HEK293 (cell line): ENCODE results near the gene SAMD8.

Experiments
- CTCF ChIA-PET: fragments of 350-600 bp; formaldehyde crosslinking; extraction: SDS; loops from one replicate; lab custom pipeline; 2021; ENCODE audit warnings: antibody characterized with exemption; lab: Yijun Ruan, JAX
- POLR2A ChIA-PET: fragments of 300-600 bp; formaldehyde crosslinking; extraction: SDS; loops from one replicate; lab custom pipeline; 2020; ENCODE audit warnings: antibody characterized with exemption, inconsistent platforms; lab: Yijun Ruan, JAX
- H3K27ac ChIP-seq: fragments of 200-500 bp; sonication (Bioruptor generic); 2 replicates; pipeline ENCODE4 v1.5.1; 2014; ENCODE audit warnings: low read depth, low read length, control low read depth, inconsistent platforms; ENCODE audit errors: extremely low read depth
- H3K36me3 ChIP-seq, 2 experiments: fragments of 200-500 bp in 1 of 2; sonication (Bioruptor generic) in 1 of 2; 1 replicate in 1 of 2; 2 replicates in 1 of 2; pipeline ENCODE4 v1.5.1; 2014 to 2017; ENCODE audit warnings: inconsistent platforms in 2 of 2, low read length in 2 of 2; ENCODE audit not compliant: control insufficient read depth in 2 of 2, insufficient read depth in 1 of 2
- H3K4me1 ChIP-seq: fragments of 200-500 bp; sonication (Bioruptor generic); 2 replicates; pipeline ENCODE4 v1.5.1; 2014; ENCODE audit warnings: mild to moderate bottlenecking, low read length, inconsistent platforms; ENCODE audit not compliant: control insufficient read depth, insufficient read depth
- H3K4me3 ChIP-seq: 2 replicates; pipeline ENCODE4 v1.5.1; 2011; ENCODE audit warnings: low read depth, mild to moderate bottlenecking, control low read depth, low read length, moderate library complexity
- H3K9me3 ChIP-seq: fragments of 200-500 bp; sonication (Bioruptor generic); 2 replicates; pipeline ENCODE4 v1.5.1; 2014; ENCODE audit warnings: low read depth, low read length, inconsistent platforms; ENCODE audit not compliant: control insufficient read depth, insufficient read depth
- AEBP2 ChIP-seq: fragments of 450-650 bp; formaldehyde crosslinking; IDR thresholded peaks from 2 replicates; pipeline ENCODE4 v1.5.1; 2016; ENCODE audit warnings: missing biosample characterization, missing genetic modification characterization, borderline replicate concordance
- GLI4 ChIP-seq: fragments of 450-650 bp; formaldehyde crosslinking; IDR thresholded peaks from 2 replicates; pipeline ENCODE4 v1.5.1; 2016; ENCODE audit warnings: missing biosample characterization, missing genetic modification characterization
- GLIS2 ChIP-seq: fragments of 450-650 bp; formaldehyde crosslinking; IDR thresholded peaks from 2 replicates; pipeline ENCODE4 v1.5.1; 2016; ENCODE audit warnings: missing biosample characterization, missing genetic modification characterization
- KLF10 ChIP-seq: fragments of 450-650 bp; IDR thresholded peaks from 2 replicates; pipeline ENCODE4 v1.5.1; 2018; ENCODE audit warnings: missing biosample characterization, mild to moderate bottlenecking, missing genetic modification characterization
- SP7 ChIP-seq: fragments of 450-650 bp; formaldehyde crosslinking; IDR thresholded peaks from 2 replicates; pipeline ENCODE4 v1.5.1; 2016; ENCODE audit warnings: missing biosample characterization, missing genetic modification characterization
- ZNF157 ChIP-seq: fragments of 450-650 bp; formaldehyde crosslinking; IDR thresholded peaks from 2 replicates; pipeline ENCODE4 v1.5.1; 2016; ENCODE audit warnings: missing biosample characterization, missing genetic modification characterization
- ZNF335 ChIP-seq: fragments of 450-650 bp; formaldehyde crosslinking; conservative IDR thresholded peaks from 2 replicates; pipeline ENCODE4 v1.5.1; 2016; ENCODE audit warnings: missing biosample characterization, missing genetic modification characterization
- ZNF391 ChIP-seq: fragments of 450-650 bp; formaldehyde crosslinking; IDR thresholded peaks from 2 replicates; pipeline ENCODE4 v1.5.1; 2016; ENCODE audit warnings: low read depth, missing biosample characterization, missing genetic modification characterization, borderline replicate concordance
- ZNF423 ChIP-seq: fragments of 450-650 bp; formaldehyde crosslinking; IDR thresholded peaks from 2 replicates; pipeline ENCODE4 v1.5.1; 2016; ENCODE audit warnings: missing biosample characterization, missing genetic modification characterization
- ZNF529 ChIP-seq: fragments of 450-650 bp; formaldehyde crosslinking; IDR thresholded peaks from 2 replicates; pipeline ENCODE4 v1.5.1; 2017; ENCODE audit warnings: missing genetic modification characterization, missing biosample characterization; ENCODE audit not compliant: insufficient replicate concordance
- ZNF704 ChIP-seq: fragments of 450-650 bp; formaldehyde crosslinking; IDR thresholded peaks from 2 replicates; pipeline ENCODE4 v1.5.1; 2016; ENCODE audit warnings: missing biosample characterization, missing genetic modification characterization
- ZXDB ChIP-seq: fragments of 450-650 bp; formaldehyde crosslinking; IDR thresholded peaks from 2 replicates; pipeline ENCODE4 v1.5.1; 2016; ENCODE audit warnings: missing biosample characterization, missing genetic modification characterization
- TF ChIP-seq, protein P1 (sequence below): fragments of 450-650 bp; formaldehyde crosslinking; IDR thresholded peaks from 2 replicates; pipeline ENCODE4 v1.5.1; 2016; ENCODE audit warnings: missing biosample characterization, missing genetic modification characterization
- TF ChIP-seq, protein P2 (sequence below): fragments of 450-650 bp; formaldehyde crosslinking; conservative IDR thresholded peaks from 2 replicates; pipeline ENCODE4 v1.5.1; 2016; ENCODE audit warnings: low read depth, missing biosample characterization, missing genetic modification characterization

Gene SAMD8

GRCh38 chr10:75145590-75145989 lies 34.1 kb downstream of the SAMD8 start:
- no peak for TF ChIP-seq ZNF423 (tag by site-specific recombination)
- no peak for TF ChIP-seq ZNF704
- TF ChIP-seq, protein P1, sequence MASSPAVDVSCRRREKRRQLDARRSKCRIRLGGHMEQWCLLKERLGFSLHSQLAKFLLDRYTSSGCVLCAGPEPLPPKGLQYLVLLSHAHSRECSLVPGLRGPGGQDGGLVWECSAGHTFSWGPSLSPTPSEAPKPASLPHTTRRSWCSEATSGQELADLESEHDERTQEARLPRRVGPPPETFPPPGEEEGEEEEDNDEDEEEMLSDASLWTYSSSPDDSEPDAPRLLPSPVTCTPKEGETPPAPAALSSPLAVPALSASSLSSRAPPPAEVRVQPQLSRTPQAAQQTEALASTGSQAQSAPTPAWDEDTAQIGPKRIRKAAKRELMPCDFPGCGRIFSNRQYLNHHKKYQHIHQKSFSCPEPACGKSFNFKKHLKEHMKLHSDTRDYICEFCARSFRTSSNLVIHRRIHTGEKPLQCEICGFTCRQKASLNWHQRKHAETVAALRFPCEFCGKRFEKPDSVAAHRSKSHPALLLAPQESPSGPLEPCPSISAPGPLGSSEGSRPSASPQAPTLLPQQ (tag by site-specific recombination): no peak
- TF ChIP-seq ZNF335: no peak
- TF ChIP-seq GLI4 (tag by site-specific recombination): no peak
- TF ChIP-seq, protein P2, sequence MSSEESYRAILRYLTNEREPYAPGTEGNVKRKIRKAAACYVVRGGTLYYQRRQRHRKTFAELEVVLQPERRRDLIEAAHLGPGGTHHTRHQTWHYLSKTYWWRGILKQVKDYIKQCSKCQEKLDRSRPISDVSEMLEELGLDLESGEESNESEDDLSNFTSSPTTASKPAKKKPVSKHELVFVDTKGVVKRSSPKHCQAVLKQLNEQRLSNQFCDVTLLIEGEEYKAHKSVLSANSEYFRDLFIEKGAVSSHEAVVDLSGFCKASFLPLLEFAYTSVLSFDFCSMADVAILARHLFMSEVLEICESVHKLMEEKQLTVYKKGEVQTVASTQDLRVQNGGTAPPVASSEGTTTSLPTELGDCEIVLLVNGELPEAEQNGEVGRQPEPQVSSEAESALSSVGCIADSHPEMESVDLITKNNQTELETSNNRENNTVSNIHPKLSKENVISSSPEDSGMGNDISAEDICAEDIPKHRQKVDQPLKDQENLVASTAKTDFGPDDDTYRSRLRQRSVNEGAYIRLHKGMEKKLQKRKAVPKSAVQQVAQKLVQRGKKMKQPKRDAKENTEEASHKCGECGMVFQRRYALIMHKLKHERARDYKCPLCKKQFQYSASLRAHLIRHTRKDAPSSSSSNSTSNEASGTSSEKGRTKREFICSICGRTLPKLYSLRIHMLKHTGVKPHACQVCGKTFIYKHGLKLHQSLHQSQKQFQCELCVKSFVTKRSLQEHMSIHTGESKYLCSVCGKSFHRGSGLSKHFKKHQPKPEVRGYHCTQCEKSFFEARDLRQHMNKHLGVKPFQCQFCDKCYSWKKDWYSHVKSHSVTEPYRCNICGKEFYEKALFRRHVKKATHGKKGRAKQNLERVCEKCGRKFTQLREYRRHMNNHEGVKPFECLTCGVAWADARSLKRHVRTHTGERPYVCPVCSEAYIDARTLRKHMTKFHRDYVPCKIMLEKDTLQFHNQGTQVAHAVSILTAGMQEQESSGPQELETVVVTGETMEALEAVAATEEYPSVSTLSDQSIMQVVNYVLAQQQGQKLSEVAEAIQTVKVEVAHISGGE (tag by site-specific recombination): no peak
- no peak for TF ChIP-seq ZXDB
- TF ChIP-seq ZNF391: no peak
- no peak for TF ChIP-seq KLF10 (tag by site-specific recombination)
- ChIA-PET POLR2A (no interaction called here), CTCF (interaction anchor here (0.6 to 0.7 kb wide), 2 partner anchors 11 to 1649 kb away, joined by 4 to 8 read pairs; no protein-coding TSS in a partner anchor)
- H3K27ac ChIP-seq: no peak overlapping the region
- no peak overlapping the region for H3K4me3 ChIP-seq
- H3K36me3 ChIP-seq: peaks cover 0 to 4% of the 10 kb centered on the region in 2 experiments; a peak in 2 of 3 replicates
- H3K9me3 ChIP-seq: no peaks in the 10 kb centered on the region
- H3K4me1 ChIP-seq: no peaks in the 10 kb centered on the region

DNA sequence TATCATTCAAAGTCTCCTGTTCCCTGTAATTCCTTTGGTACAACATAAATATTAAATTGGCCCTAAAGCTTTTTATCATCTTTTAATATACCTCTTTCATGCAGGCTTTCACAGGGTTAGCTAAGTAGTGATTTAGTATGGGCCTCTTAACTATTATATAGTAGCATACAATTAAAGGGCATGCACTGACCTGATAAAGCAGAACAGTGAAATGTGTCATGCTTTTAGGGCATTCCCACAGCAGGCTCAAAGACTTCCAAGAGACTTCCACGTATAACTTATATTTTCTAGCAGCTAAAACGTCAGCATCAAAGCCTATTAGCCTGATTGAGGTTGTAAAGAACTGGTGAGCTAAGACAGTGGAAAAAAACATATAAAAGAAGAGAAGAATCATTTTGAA lies 35.3 kb downstream of the SAMD8 start:
- H3K4me1 ChIP-seq: no peaks in the 10 kb centered on the region
- H3K27ac ChIP-seq: no peak overlapping the region
- POLR2A ChIA-PET: no interaction called here
- peaks cover 4 to 12% of the 10 kb centered on the region in 2 experiments; a peak in 2 of 3 replicates for H3K36me3 ChIP-seq
- CTCF ChIA-PET: interaction anchor here (1.3 kb wide), 1 partner anchor 79 kb away, joined by 3 read pairs; no protein-coding TSS in a partner anchor
- no peak for TF ChIP-seq ZNF529
- peak; percentile 32; the same call in 1 of the 2 replicates for TF ChIP-seq SP7 (tag by site-specific recombination)
- no peak overlapping the region for H3K4me3 ChIP-seq
- H3K9me3 ChIP-seq: no peaks in the 10 kb centered on the region

- Histone ChIP-seq H3K4me1 (no peaks in the 10 kb centered on the region), H3K36me3 (peaks cover 4 to 18% of the 10 kb centered on the region in 2 experiments; a peak in 2 of 3 replicates), H3K4me3 (no peak overlapping the region), H3K9me3 (no peaks in the 10 kb centered on the region), H3K27ac (no peak overlapping the region)
- TF ChIP-seq ZNF157 (tag by site-specific recombination) (no peak), GLIS2 (no peak), AEBP2 (tag by site-specific recombination) (no peak)
- CTCF ChIA-PET: interaction anchor here (0.5 kb wide), 1 partner anchor 22 kb away, joined by 3 read pairs; no protein-coding TSS in a partner anchor
- POLR2A ChIA-PET: no interaction called here
Measured at GRCh38 chr10:75150656-75151055, 39.2 kb downstream of the SAMD8 start.
